A549 (cell line): ENCODE data around the gene COBLL1.

Experiments used
- NFE2L2 ChIP-seq: fragments of 150-350 bp; conservative IDR thresholded peaks from 2 replicates; pipeline ENCODE4 v1.6.1; 2014; ENCODE audit warnings: low read length
- POLR2A ChIP-seq: IDR thresholded peaks from 2 replicates; pipeline ENCODE4 v1.6.1; 2012; ENCODE audit warnings: mild to moderate bottlenecking, low read length
- POLR2AphosphoS2 ChIP-seq: conservative IDR thresholded peaks from 2 replicates; pipeline ENCODE4 v1.6.1; 2012; ENCODE audit warnings: low read length, improper control_type of control experiment, inconsistent platforms
- RAD21 ChIP-seq, 2 experiments: fragments of >200 bp in 1 of 2; sonication (Bioruptor Twin) in 1 of 2; formaldehyde crosslinking in 1 of 2; IDR thresholded peaks in 1 of 2; conservative IDR thresholded peaks in 1 of 2; 2 replicates in 1 of 2; 3 replicates in 1 of 2; pipeline ENCODE4 v1.6.1; 2012 to 2018; ENCODE audit warnings: inconsistent platforms in 1 of 2
- SREBF2 ChIP-seq: fragments of 450-650 bp; IDR thresholded peaks from 2 replicates; pipeline ENCODE4 v1.6.1; 2014; ENCODE audit warnings: mild to moderate bottlenecking, moderate library complexity
- TF ChIP-seq, protein P1 (sequence below): fragments of >200 bp; sonication (Bioruptor Twin); formaldehyde crosslinking; IDR thresholded peaks from 3 replicates; pipeline ENCODE4 v1.5.1; 2016
- TF ChIP-seq, protein P2 (sequence below): IDR thresholded peaks from 2 replicates; pipeline ENCODE4 v1.6.1; 2012
- TF ChIP-seq, protein P3 (sequence below): fragments of 200-600 bp; sonication (generic); IDR thresholded peaks from 2 replicates; pipeline ENCODE4 v1.6.1; 2016; ENCODE audit warnings: antibody characterized with exemption, mild to moderate bottlenecking, moderate library complexity

DNA sequence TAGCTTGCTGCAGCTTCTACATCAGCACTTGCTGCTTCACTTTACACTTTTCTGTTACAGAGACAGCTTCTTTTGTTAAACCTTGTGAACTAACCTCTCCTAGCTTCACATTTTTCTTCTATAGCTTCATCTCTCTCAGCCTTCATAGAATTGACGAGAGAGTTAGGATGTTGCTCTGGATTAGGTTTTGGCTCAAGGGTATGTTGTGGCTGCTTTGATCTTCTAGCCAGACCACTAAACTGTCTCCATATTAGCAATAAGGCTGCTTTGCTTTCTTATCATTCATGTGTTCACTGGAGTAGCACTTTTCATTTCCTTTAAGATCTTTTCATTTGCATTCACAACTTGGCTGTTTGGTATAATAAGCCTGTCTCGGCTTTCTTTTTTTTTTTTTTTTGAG lies 174.1 kb downstream of the COBLL1 start:
- TF ChIP-seq, protein P1, sequence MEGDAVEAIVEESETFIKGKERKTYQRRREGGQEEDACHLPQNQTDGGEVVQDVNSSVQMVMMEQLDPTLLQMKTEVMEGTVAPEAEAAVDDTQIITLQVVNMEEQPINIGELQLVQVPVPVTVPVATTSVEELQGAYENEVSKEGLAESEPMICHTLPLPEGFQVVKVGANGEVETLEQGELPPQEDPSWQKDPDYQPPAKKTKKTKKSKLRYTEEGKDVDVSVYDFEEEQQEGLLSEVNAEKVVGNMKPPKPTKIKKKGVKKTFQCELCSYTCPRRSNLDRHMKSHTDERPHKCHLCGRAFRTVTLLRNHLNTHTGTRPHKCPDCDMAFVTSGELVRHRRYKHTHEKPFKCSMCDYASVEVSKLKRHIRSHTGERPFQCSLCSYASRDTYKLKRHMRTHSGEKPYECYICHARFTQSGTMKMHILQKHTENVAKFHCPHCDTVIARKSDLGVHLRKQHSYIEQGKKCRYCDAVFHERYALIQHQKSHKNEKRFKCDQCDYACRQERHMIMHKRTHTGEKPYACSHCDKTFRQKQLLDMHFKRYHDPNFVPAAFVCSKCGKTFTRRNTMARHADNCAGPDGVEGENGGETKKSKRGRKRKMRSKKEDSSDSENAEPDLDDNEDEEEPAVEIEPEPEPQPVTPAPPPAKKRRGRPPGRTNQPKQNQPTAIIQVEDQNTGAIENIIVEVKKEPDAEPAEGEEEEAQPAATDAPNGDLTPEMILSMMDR: no peak
- no peak for TF ChIP-seq POLR2A
- TF ChIP-seq SREBF2: no peak
- no peak for TF ChIP-seq RAD21 (conservative IDR thresholded peaks at IDR 0.05 in 1 of 2, IDR thresholded peaks at IDR 0.05 in 1 of 2)
- TF ChIP-seq, protein P2, sequence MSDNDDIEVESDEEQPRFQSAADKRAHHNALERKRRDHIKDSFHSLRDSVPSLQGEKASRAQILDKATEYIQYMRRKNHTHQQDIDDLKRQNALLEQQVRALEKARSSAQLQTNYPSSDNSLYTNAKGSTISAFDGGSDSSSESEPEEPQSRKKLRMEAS: no peak
- TF ChIP-seq, protein P3, sequence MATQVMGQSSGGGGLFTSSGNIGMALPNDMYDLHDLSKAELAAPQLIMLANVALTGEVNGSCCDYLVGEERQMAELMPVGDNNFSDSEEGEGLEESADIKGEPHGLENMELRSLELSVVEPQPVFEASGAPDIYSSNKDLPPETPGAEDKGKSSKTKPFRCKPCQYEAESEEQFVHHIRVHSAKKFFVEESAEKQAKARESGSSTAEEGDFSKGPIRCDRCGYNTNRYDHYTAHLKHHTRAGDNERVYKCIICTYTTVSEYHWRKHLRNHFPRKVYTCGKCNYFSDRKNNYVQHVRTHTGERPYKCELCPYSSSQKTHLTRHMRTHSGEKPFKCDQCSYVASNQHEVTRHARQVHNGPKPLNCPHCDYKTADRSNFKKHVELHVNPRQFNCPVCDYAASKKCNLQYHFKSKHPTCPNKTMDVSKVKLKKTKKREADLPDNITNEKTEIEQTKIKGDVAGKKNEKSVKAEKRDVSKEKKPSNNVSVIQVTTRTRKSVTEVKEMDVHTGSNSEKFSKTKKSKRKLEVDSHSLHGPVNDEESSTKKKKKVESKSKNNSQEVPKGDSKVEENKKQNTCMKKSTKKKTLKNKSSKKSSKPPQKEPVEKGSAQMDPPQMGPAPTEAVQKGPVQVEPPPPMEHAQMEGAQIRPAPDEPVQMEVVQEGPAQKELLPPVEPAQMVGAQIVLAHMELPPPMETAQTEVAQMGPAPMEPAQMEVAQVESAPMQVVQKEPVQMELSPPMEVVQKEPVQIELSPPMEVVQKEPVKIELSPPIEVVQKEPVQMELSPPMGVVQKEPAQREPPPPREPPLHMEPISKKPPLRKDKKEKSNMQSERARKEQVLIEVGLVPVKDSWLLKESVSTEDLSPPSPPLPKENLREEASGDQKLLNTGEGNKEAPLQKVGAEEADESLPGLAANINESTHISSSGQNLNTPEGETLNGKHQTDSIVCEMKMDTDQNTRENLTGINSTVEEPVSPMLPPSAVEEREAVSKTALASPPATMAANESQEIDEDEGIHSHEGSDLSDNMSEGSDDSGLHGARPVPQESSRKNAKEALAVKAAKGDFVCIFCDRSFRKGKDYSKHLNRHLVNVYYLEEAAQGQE: no peak
- no peak for TF ChIP-seq NFE2L2
- TF ChIP-seq POLR2AphosphoS2: no peak
